ENCODE measurements around the gene MPP4. TPM values are rescaled to one million over a fixed set of nuclear protein-coding genes. Genes with fewer than 3 reads are reported as not detected.

Gene MPP4
- total RNA-seq, 1 experiment from 2014 or later: not detected

DNA sequence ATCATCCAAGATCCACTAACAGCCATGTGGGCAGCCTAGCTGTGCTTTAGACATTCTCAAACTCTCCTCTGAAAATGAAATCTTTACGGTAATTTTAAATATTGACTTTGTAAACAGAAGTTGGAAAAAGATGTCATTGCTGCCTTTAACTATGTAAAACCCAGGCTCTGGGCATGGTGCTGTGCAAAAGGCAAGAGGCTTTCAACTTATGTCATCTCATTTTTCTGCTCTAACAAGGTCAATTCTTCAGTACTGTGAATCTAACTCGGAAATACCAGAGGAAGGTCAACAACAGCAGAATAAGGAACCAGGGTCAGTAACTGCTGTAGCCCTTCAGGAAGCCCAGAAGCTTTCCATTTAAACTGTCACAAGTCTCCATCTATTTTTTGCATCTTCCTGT, 37.0 kb upstream of the MPP4 start:
- ATAC-seq: no peak

DNA sequence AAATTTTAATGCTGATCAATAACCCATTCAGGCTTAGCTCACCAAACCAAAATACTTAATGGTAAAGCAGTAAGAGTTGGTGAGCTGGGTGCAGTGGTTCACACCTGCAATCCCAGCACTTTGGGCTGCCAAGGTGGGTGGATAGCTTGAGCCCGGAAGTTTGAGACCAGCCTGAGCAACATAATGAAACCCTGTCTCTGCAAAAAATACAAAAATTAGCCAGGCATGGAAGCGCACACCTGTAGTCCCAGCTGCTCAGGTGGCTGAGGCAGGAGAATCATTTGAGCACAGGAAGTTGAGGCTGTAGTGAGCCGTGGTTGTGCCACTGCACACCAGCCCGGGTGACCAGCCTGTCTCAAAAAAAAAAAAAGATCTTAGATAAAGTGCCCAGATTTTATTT, 35.7 kb upstream of the MPP4 start:
- TF ChIP-seq POLR2AphosphoS5 (IDR thresholded peaks at IDR 0.05; ENCODE audit: low read depth, low read length): no peak
- no peak for TF ChIP-seq SIN3A (IDR thresholded peaks at IDR 0.05; ENCODE audit: borderline replicate concordance, insufficient read depth, low read depth, low read length)
- no peak for TF ChIP-seq TCF7L2 (IDR thresholded peaks at IDR 0.05; ENCODE audit: low read depth, low read length)
- TF ChIP-seq, protein P1, sequence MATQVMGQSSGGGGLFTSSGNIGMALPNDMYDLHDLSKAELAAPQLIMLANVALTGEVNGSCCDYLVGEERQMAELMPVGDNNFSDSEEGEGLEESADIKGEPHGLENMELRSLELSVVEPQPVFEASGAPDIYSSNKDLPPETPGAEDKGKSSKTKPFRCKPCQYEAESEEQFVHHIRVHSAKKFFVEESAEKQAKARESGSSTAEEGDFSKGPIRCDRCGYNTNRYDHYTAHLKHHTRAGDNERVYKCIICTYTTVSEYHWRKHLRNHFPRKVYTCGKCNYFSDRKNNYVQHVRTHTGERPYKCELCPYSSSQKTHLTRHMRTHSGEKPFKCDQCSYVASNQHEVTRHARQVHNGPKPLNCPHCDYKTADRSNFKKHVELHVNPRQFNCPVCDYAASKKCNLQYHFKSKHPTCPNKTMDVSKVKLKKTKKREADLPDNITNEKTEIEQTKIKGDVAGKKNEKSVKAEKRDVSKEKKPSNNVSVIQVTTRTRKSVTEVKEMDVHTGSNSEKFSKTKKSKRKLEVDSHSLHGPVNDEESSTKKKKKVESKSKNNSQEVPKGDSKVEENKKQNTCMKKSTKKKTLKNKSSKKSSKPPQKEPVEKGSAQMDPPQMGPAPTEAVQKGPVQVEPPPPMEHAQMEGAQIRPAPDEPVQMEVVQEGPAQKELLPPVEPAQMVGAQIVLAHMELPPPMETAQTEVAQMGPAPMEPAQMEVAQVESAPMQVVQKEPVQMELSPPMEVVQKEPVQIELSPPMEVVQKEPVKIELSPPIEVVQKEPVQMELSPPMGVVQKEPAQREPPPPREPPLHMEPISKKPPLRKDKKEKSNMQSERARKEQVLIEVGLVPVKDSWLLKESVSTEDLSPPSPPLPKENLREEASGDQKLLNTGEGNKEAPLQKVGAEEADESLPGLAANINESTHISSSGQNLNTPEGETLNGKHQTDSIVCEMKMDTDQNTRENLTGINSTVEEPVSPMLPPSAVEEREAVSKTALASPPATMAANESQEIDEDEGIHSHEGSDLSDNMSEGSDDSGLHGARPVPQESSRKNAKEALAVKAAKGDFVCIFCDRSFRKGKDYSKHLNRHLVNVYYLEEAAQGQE (IDR thresholded peaks at IDR 0.05; ENCODE audit: insufficient read depth in 1 of 2, low read depth in 2 of 2, low read length in 1 of 2): no peak
- TF ChIP-seq, protein P2, sequence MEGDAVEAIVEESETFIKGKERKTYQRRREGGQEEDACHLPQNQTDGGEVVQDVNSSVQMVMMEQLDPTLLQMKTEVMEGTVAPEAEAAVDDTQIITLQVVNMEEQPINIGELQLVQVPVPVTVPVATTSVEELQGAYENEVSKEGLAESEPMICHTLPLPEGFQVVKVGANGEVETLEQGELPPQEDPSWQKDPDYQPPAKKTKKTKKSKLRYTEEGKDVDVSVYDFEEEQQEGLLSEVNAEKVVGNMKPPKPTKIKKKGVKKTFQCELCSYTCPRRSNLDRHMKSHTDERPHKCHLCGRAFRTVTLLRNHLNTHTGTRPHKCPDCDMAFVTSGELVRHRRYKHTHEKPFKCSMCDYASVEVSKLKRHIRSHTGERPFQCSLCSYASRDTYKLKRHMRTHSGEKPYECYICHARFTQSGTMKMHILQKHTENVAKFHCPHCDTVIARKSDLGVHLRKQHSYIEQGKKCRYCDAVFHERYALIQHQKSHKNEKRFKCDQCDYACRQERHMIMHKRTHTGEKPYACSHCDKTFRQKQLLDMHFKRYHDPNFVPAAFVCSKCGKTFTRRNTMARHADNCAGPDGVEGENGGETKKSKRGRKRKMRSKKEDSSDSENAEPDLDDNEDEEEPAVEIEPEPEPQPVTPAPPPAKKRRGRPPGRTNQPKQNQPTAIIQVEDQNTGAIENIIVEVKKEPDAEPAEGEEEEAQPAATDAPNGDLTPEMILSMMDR (IDR thresholded peaks at IDR 0.05): no peak
- intact Hi-C loops (cut with micrococcal nuclease; ENCODE audit: unreplicated experiment): no loop called here
- H3K27me3 ChIP-seq (ENCODE audit: control insufficient read depth, insufficient read depth, low read length): no peaks in the 10 kb centered on the region
- in situ Hi-C loops (cut with HindIII; ENCODE audit: low pct_unique_long_range_greater_than_20kb, low sequenced_read_pairs): no loop called here
- no peak overlapping the region for H3K27ac ChIP-seq (ENCODE audit: low read length)
- POLR2A ChIA-PET: no interaction called here
- no peaks in the 10 kb centered on the region; the same call in 1 of the 2 replicates for H3K4me1 ChIP-seq (ENCODE audit: control insufficient read depth, insufficient read depth, low read length)
- DNase-seq (ENCODE audit: low read depth, low spot score) (no peak), ATAC-seq (no peak)
- no peak overlapping the region for H3K4me3 ChIP-seq (ENCODE audit: low read depth in 2 of 2, low read length in 2 of 2)
- CTCF ChIA-PET: no interaction called here
- BruUV-seq (replicated peaks): no TSS peak
- H3K36me3 ChIP-seq (ENCODE audit: control insufficient read depth, insufficient read depth, low read length): peaks cover 28% of the 10 kb centered on the region
- H3K9me3 ChIP-seq (ENCODE audit: control insufficient read depth, insufficient read depth, low read depth, low read length): no peaks in the 10 kb centered on the region; the same call in 1 of the 2 replicates

More for the DNA sequence above, 37.0 kb upstream of the MPP4 start:
- BruUV-seq (replicated peaks): no TSS peak
- in situ Hi-C loops (cut with HindIII; ENCODE audit: low pct_unique_long_range_greater_than_20kb, low sequenced_read_pairs): no loop called here
- no peak overlapping the region for H3K27ac ChIP-seq (ENCODE audit: low read length)
- intact Hi-C loops (cut with micrococcal nuclease; ENCODE audit: unreplicated experiment): no loop called here
- CTCF ChIA-PET: no interaction called here
- H3K4me1 ChIP-seq (ENCODE audit: control insufficient read depth, insufficient read depth, low read length): no peaks in the 10 kb centered on the region; the same call in 1 of the 2 replicates
- peaks cover 32% of the 10 kb centered on the region for H3K36me3 ChIP-seq (ENCODE audit: control insufficient read depth, insufficient read depth, low read length)
- no peaks in the 10 kb centered on the region for H3K27me3 ChIP-seq (ENCODE audit: control insufficient read depth, insufficient read depth, low read length)
- no peaks in the 10 kb centered on the region; the same call in 1 of the 2 replicates for H3K9me3 ChIP-seq (ENCODE audit: control insufficient read depth, insufficient read depth, low read depth, low read length)
- POLR2A ChIA-PET: no interaction called here
- H3K4me3 ChIP-seq (ENCODE audit: low read depth in 2 of 2, low read length in 2 of 2): no peak overlapping the region
- DNase-seq (ENCODE audit: low read depth, low spot score): no peak
- TF ChIP-seq POLR2AphosphoS5 (IDR thresholded peaks at IDR 0.05; ENCODE audit: low read depth, low read length) (no peak), SIN3A (IDR thresholded peaks at IDR 0.05; ENCODE audit: borderline replicate concordance, insufficient read depth, low read depth, low read length) (no peak), TCF7L2 (IDR thresholded peaks at IDR 0.05; ENCODE audit: low read depth, low read length) (no peak)
- TF ChIP-seq, protein P2 (IDR thresholded peaks at IDR 0.05): no peak
- TF ChIP-seq, protein P1 (IDR thresholded peaks at IDR 0.05; ENCODE audit: insufficient read depth in 1 of 2, low read depth in 2 of 2, low read length in 1 of 2): no peak
